GM19239 (cell line): ENCODE data around the gene DSCAM.

Experiments used
- DNase-seq: peaks from one replicate; pipeline ENCODE4 v3.0.0; 2011; ENCODE audit warnings: low spot score; ENCODE audit not compliant: insufficient read length
- FAIRE-seq: peaks from 2 replicates; lab custom pipeline; 2011; peaks lifted over from hg19 to GRCh38; lab: Jason Lieb, UNC

Gene DSCAM

GRCh38 chr21:40840401-40841125 is 6.4 kb downstream of the DSCAM start:
- FAIRE-seq (no peak), DNase-seq (no peak)

DNA sequence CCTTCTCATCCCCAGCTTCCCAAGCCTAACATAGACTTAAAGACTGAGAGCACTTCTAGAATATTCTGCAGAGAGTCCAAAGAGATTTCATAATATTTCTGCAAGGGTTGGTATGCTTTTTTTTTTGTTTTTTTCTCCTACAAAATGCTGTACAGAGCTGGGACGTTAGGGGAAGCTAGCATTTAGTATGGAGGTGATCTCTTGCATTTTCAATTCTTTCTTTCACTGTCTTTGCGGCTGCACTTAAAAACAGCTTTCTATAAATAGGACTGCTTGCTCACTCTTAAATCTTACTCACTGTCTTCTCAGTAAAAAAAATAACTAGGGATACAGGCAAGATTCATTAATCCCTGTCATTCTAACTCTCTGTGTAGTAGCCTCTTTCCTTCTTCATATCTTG is 7.4 kb downstream of the DSCAM start:
- FAIRE-seq (no peak), DNase-seq (no peak)

DNA sequence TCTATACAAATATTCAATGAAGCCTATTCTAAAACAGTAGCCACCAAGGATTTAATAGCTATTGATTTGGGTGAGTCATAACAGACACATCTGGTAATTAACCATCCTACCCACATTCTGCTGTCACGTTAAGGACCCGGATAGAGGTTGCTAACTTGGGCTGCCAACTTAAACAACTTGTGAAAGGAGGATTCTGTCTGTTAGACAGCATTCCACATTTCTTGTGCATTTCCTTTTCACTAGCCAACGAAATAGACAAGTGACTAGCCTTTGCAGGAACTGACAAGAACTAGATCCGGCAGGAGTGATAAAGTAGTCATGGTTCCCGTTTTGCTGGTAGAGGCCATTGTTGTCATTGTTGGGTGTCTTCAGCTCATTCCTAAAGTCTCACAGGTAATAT is 9.5 kb downstream of the DSCAM start:
- no peak for FAIRE-seq

GRCh38 chr21:40835184-40835694 is 11.7 kb downstream of the DSCAM start:
- no peak for FAIRE-seq
- no peak for DNase-seq

More for the DNA sequence above, 9.5 kb downstream of the DSCAM start:
- no peak for DNase-seq

DNA sequence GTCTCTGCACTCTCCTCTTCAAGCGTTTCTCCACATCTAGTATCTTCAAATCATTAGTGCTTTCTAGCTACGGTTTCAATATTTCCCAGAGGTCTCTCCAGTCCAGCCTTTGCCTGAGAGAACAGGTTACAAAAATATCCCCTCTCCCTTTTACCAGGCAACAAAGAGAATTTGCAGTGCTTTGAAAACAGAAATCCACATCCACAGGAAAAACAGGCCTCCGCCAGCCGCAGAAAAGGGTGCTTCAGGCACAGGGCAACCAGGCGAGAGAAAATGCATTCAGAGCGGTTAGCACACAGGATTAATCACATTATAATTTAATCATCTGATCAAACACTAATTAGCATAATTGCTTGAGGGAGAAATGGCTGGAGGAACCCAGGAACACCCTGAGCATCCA is 13.8 kb downstream of the DSCAM start:
- FAIRE-seq (no peak), DNase-seq (no peak)

DNA sequence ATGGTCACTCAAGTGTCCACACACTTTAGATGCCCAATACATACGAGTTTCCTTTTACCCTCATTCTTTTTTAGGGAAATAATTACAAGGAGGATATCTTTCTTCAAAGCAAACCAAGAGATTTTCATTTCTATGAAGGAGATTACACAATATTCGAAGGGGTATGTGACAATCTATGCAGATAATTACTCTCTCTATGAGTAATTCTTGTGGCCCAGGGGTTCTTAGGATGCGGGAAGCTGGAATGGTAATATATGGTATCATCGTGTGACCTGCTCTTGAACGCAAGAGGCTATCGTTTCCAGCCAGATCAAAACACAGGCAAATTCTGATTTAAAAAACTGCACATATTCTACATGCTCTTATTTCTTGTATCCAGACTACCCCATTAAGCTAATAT is 14.6 kb downstream of the DSCAM start:
- FAIRE-seq: no peak
- DNase-seq: no peak

DNA sequence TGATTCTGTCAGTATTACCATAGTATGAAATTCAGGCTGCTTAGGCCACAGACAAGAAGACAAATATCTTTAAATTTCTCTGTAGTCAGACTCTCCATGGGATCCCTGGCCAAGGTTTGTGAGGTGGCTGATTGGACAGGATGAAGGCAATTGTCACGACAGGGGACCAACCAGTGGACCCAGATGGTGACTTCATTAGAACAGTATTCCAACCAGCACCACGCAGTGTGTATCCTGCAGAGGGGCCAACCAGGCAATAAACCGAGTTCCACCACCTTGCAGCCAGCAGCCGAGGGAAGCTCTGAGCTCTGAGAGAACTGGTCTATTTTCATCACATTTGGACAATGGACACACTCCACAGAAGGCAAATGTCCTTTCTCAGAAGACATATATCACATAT is 16.1 kb downstream of the DSCAM start:
- FAIRE-seq (no peak), DNase-seq (no peak)

GRCh38 chr21:40829791-40830190 is 17.2 kb downstream of the DSCAM start:
- no peak for FAIRE-seq
- DNase-seq: no peak

DNA sequence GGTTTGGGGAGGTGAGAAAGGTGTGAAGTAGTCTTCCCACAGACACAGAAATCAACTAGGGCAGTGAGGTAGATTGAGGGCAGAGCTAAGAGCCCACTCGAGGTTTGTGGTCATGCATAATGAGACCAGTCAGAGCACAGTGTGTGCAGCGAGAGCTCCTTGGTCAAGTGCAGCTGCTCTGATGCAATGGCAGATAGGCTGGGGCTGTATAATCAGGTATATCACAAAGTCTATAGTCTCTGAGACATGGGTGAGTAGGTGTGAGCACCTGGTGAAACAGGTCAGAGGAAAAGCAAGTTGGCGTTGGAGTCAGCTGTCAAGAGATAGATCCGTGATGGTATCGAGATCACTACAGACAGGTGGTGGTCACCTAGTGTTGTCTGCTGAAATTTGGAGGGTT is 17.6 kb downstream of the DSCAM start:
- DNase-seq: no peak
- no peak for FAIRE-seq

GRCh38 chr21:40827509-40827908 is 19.4 kb downstream of the DSCAM start:
- DNase-seq (no peak), FAIRE-seq (no peak)

DNA sequence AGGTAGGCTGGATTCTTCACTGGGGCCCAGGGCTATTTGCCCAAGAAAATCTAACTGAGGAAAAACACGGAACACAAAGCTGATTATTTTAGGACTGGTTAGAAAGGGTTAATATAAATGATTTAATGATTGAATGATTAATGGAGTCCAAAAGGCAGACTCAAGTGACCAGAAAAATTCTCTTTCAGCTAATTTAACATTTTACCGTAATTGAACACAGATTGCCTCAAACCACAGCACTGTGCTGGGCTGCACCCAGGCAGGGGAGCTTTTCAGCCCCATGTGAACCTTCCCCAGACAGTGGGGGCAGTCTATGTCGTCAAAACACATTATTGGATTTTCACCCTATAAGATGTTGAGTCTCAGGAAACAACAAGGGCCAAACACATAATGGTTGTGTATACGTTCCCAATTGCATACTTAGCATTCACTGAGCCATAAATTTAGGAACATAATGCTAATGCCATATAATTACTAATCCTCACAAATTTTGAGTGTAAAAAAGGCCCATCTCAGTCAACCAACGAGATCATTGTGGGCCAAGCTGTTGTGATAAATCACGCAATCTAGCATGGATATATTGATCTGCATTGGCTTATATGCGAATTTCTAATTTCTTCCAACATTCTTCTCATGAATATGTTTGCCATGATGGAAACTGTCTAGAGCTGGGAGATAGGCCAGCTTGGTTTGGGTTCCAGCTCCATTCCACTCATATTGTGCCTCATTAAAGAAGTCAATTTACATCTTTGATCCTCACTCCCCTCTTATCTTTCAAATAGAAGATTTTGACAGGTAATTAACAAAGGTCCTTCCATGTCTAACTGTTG is 27.7 kb downstream of the DSCAM start:
- FAIRE-seq (no peak), DNase-seq (no peak)

- FAIRE-seq: no peak
- no peak for DNase-seq
Observed at GRCh38 chr21:40813918-40814317, 33.0 kb downstream of the DSCAM start.

DNA sequence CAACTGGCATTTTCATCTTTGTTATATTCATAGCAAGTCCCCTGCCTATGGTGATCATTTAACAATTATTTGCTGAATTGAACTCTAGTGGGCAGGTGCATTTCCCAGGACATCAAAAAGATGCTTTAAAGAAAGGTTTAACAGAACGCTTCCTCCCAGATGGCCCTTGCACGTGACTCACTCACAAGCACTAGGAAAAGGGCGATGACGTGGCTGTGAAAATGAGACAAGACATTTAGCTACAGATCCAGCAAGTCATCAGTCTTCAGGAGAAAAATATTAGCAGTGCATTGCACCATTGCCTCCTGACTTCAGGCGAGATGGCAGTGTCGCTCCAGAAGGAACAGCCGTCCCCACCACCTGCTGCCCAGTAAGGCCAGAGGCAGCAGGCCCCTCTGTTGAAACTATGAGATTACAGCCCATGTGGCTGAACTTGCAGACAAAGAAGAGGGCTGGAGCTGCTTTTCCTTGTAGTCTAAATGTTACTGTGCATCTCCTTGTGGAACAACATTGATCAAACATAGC is 37.2 kb downstream of the DSCAM start:
- FAIRE-seq: no peak
- DNase-seq: no peak

GRCh38 chr21:40803101-40803500 is 43.9 kb downstream of the DSCAM start:
- FAIRE-seq (no peak), DNase-seq (no peak)

DNA sequence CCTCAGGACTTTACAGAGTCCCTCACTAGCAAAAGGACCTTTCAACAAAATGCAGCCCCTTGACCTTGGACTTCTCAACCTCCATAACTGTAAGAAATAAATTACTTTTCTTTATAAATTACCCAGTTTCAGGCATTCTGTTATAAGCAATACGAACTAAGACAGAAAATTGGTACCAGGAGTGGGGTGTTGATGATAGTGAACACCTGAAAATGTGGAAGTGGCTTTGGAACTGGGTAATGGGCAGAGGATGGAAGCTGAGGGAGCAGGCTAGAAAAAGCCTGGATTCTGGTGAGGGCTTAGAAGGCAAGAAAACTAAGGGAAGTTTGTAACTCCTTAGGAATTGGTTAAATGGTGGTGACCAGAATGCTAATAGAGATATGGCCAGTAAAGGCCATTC is 46.8 kb downstream of the DSCAM start:
- FAIRE-seq: no peak

GRCh38 chr21:40797891-40798290 is 49.1 kb downstream of the DSCAM start:
- DNase-seq: no peak
- no peak for FAIRE-seq

More for the DNA sequence above, 46.8 kb downstream of the DSCAM start:
- DNase-seq: no peak

DNA sequence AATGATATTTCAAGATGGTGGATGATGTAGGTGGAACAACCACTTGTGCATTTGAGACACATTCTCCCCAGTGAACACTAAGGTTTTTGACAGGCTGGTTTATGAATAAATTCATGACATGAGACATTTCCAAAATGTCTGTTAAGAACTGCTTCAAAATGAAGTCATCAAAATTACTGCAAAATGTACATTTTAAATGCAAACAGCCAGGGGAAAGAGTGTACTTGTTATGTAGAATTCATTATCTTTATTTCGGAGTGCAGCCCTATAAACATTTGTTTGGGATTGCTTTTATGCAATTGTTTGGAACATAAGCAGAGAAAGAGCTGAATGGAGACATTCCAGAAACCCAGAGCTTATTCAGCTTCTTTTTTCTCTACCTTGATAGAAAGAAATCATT is 49.5 kb downstream of the DSCAM start:
- DNase-seq: no peak

GRCh38 chr21:40796464-40796863 is 50.5 kb downstream of the DSCAM start:
- DNase-seq: no peak

More for the DNA sequence above, 49.5 kb downstream of the DSCAM start:
- FAIRE-seq: no peak

GRCh38 chr21:40795313-40795712 is 51.6 kb downstream of the DSCAM start:
- FAIRE-seq (no peak), DNase-seq (no peak)

More at GRCh38 chr21:40796464-40796863, 50.5 kb downstream of the DSCAM start:
- no peak for FAIRE-seq

DNA sequence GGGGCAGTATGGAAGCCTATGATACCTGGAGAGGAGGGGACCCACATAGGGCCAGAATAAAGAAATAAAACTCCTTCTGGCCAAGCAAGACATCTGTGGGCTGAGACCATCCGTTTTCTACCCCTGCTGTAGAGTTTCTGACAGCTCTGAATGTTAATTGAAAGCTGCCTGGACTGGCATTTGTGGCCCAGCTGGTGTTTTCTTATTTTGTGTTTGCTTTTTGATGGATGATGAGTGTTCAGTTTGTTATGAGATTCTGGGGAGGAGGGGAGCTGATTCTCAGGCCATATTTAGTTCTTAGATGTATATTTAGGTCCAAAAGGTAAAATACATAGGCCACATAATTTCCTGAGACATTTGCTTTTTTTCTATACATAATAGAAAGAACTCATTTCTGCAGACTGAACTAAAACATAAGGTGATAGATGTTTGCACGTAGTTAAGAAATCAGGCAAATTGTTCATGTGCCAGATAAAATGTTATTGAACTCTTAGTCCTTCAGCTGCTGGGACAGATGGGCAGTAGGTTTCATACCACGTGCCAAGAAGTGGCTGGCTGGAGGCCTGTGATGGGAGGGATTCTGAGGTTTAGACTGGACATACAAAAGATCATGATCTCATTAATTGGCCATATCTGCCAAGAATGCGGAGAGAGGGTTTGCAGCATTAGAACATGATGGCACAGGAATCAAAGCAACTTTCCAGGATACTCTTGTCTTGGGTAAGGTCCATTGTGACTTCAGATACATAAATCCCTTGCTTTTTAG is 54.1 kb downstream of the DSCAM start:
- DNase-seq: no peak
- no peak for FAIRE-seq
